ENCODE measurements around the gene REEP3. TPM values are rescaled to one million over a fixed set of nuclear protein-coding genes. Genes with fewer than 3 reads are reported as not detected.

Gene REEP3
- total and polyA plus RNA-seq, 2 experiments from 2014 or later: 43.1 to 73.6 TPM

DNA sequence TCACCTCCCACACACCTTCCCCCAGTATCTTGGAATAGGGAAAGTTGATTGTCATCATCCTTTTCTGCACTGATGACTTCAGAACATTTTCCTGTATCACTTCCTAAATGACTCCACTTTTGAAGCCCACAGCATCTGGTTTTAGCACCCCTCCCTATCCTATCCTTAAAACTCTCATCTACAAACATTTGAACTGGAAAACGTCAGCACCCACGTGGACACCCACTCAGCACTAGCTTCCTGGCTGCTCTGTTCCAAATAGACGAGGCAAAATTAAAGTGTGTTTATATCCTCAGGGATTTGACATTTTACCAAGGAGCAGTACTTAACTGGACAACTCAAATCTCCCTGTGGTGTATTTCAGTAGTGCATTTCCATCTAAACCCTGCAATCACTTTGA lies 73.9 kb downstream of the REEP3 start:
- Histone ChIP-seq H3K27me3 (no peaks in the 10 kb centered on the region), H3K79me2 (peaks cover 14% of the 10 kb centered on the region), H3K27ac (no peak overlapping the region), H3K36me3 (replicated peaks; ENCODE audit: insufficient read depth, low read depth) (no peaks in the 10 kb centered on the region), H3K9me2 (replicated peaks; ENCODE audit: insufficient read depth) (no peaks in the 10 kb centered on the region), H3K4me3 (no peak overlapping the region), H3K9me3 (ENCODE audit: low read depth) (no peaks in the 10 kb centered on the region), H4K20me1 (ENCODE audit: insufficient read depth, poor library complexity, severe bottlenecking) (no peaks in the 10 kb centered on the region), H3K4me2 (no peak overlapping the region), H3K4me1 (ENCODE audit: insufficient read depth) (no peaks in the 10 kb centered on the region), H2AFZ (no peak overlapping the region)
- TF ChIP-seq EZH2 (IDR thresholded peaks at IDR 0.05; ENCODE audit: borderline replicate concordance) (no peak), EZH2phosphoT487 (IDR thresholded peaks at IDR 0.05; ENCODE audit: low read depth, severe bottlenecking, unreplicated experiment) (no peak)
- TF ChIP-seq, protein P1, sequence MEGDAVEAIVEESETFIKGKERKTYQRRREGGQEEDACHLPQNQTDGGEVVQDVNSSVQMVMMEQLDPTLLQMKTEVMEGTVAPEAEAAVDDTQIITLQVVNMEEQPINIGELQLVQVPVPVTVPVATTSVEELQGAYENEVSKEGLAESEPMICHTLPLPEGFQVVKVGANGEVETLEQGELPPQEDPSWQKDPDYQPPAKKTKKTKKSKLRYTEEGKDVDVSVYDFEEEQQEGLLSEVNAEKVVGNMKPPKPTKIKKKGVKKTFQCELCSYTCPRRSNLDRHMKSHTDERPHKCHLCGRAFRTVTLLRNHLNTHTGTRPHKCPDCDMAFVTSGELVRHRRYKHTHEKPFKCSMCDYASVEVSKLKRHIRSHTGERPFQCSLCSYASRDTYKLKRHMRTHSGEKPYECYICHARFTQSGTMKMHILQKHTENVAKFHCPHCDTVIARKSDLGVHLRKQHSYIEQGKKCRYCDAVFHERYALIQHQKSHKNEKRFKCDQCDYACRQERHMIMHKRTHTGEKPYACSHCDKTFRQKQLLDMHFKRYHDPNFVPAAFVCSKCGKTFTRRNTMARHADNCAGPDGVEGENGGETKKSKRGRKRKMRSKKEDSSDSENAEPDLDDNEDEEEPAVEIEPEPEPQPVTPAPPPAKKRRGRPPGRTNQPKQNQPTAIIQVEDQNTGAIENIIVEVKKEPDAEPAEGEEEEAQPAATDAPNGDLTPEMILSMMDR (IDR thresholded peaks at IDR 0.05; ENCODE audit: poor library complexity): no peak
- no peak for DNase-seq (ENCODE audit: low spot score)
- WGBS (ENCODE audit: low lambda C conversion rate, missing lambda C conversion rate): 44% methylated on average over 3 of the region's 3 CpGs

DNA sequence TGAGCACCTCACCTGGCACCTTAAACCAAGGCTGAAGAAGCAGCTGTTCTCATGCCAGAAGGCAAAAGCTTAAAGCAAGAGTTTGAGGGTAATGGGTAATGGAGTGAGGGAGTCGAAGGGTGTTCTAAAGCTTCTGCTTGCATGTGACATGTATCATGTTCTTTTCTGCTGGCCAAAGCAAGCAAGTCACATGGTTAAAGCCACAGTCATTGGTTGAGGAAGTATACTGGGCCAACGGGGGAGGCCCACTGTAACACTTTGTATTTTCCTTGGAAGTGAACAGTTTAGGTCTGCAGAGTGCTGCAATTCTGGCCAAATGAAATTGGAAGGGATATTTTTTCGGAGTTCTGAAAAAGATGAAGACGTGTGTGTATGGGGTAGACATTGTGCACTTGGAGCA lies 75.7 kb downstream of the REEP3 start:
- H3K27ac ChIP-seq: no peak overlapping the region
- no peaks in the 10 kb centered on the region for H3K27me3 ChIP-seq
- no peak for TF ChIP-seq EZH2 (IDR thresholded peaks at IDR 0.05; ENCODE audit: borderline replicate concordance)
- TF ChIP-seq, protein P1 (IDR thresholded peaks at IDR 0.05; ENCODE audit: poor library complexity): no peak
- TF ChIP-seq EZH2phosphoT487 (IDR thresholded peaks at IDR 0.05; ENCODE audit: low read depth, severe bottlenecking, unreplicated experiment): no peak
- H3K4me2 ChIP-seq: no peak overlapping the region
- no peak overlapping the region for H2AFZ ChIP-seq
- no peaks in the 10 kb centered on the region for H3K9me2 ChIP-seq (replicated peaks; ENCODE audit: insufficient read depth)
- H4K20me1 ChIP-seq (ENCODE audit: insufficient read depth, poor library complexity, severe bottlenecking): no peaks in the 10 kb centered on the region
- no peaks in the 10 kb centered on the region for H3K9me3 ChIP-seq (ENCODE audit: low read depth)
- H3K79me2 ChIP-seq: peaks cover under 1% of the 10 kb centered on the region
- H3K4me1 ChIP-seq (ENCODE audit: insufficient read depth): no peaks in the 10 kb centered on the region
- H3K36me3 ChIP-seq (replicated peaks; ENCODE audit: insufficient read depth, low read depth): no peaks in the 10 kb centered on the region
- WGBS (ENCODE audit: low lambda C conversion rate, missing lambda C conversion rate): 86% methylated on average over 4 of the region's 4 CpGs
- no peak for DNase-seq (ENCODE audit: low spot score)
- no peak overlapping the region for H3K4me3 ChIP-seq

DNA sequence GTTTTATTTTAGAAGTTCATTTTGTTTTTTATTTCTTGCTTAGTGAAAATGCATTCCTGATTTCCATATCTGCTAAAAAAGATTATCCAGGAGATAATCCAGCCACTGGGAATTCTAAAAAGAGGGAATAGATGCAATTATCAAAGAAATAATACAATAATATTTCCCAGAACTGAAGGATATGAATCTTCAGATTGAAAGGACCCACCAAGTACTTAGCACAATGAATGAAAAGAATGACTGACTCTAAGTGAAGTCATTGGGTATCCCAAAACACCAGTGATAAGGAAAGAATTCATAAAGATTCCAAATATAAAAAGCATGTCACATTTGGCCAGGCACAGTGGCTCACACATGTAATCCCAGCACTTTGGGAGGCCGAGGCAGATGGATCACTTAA lies 79.3 kb downstream of the REEP3 start:
- Histone ChIP-seq H3K9me3 (ENCODE audit: low read depth) (no peaks in the 10 kb centered on the region), H3K79me2 (no peaks in the 10 kb centered on the region), H3K27me3 (no peaks in the 10 kb centered on the region), H2AFZ (no peak overlapping the region), H4K20me1 (ENCODE audit: insufficient read depth, poor library complexity, severe bottlenecking) (peaks cover 2% of the 10 kb centered on the region), H3K27ac (no peak overlapping the region), H3K9me2 (replicated peaks; ENCODE audit: insufficient read depth) (no peaks in the 10 kb centered on the region), H3K36me3 (replicated peaks; ENCODE audit: insufficient read depth, low read depth) (no peaks in the 10 kb centered on the region), H3K4me1 (ENCODE audit: insufficient read depth) (peaks cover 15% of the 10 kb centered on the region), H3K4me3 (no peak overlapping the region), H3K4me2 (no peak overlapping the region)
- TF ChIP-seq EZH2 (IDR thresholded peaks at IDR 0.05; ENCODE audit: borderline replicate concordance) (no peak), EZH2phosphoT487 (IDR thresholded peaks at IDR 0.05; ENCODE audit: low read depth, severe bottlenecking, unreplicated experiment) (no peak)
- TF ChIP-seq, protein P1 (IDR thresholded peaks at IDR 0.05; ENCODE audit: poor library complexity): no peak
- no peak for DNase-seq (ENCODE audit: low spot score)
- WGBS (ENCODE audit: low lambda C conversion rate, missing lambda C conversion rate): 91% methylated on average over 1 of the region's 1 CpG
